ENCODE data around the gene KDM5C. TPM values are rescaled to one million over a fixed set of nuclear protein-coding genes. Genes with fewer than 3 reads are reported as not detected.

The KDM5C gene
- total and polyA plus RNA-seq, 2 of the 8 experiments (the other 6 are each of a cell fraction or from before 2014, with no cell fraction given), result 42.4 to 82.2 TPM

GRCh38 chrX:53249408-53250042, 24.5 kb upstream of the KDM5C start:
- no peak overlapping the region for H2AFZ ChIP-seq (ENCODE audit: low read length)
- H2BK120ac ChIP-seq (replicated peaks; ENCODE audit: low read depth, low read length), result no peak overlapping the region
- peaks cover 0 to 3% (median 0%) of the 10 kb centered on the region in 4 experiments; a peak in 1 of 8 replicates for H3K36me3 ChIP-seq (ENCODE audit: control insufficient read depth in 2 of 4, insufficient read depth in 4 of 4, low read length in 3 of 4)
- no peak overlapping the region for H3K4ac ChIP-seq (replicated peaks; ENCODE audit: insufficient read length, low read depth, low read length)
- no peak overlapping the region for H2BK15ac ChIP-seq (ENCODE audit: low read length)
- H3K9ac ChIP-seq (replicated peaks in 1 of 4; ENCODE audit: extremely low read depth in 1 of 4, low read depth in 3 of 4, low read length in 3 of 4), result no peak overlapping the region
- no peaks in the 10 kb centered on the region for H3K79me2 ChIP-seq (ENCODE audit: control insufficient read depth in 1 of 2, insufficient read depth in 2 of 2, low read length in 2 of 2)
- no peak overlapping the region for H3K14ac ChIP-seq (ENCODE audit: insufficient read length)
- H4K8ac ChIP-seq (ENCODE audit: extremely low read depth, insufficient read depth, low read length), result no peak overlapping the region
- H3K23ac ChIP-seq (ENCODE audit: insufficient read length), result no peak overlapping the region
- no peak overlapping the region for H3K4me3 ChIP-seq (ENCODE audit: extremely low read depth in 1 of 4, insufficient read depth in 2 of 4, low read depth in 3 of 4, low read length in 4 of 4)
- CTCF ChIA-PET (ENCODE audit: partially characterized antibody), result interaction anchor here (1.1 to 2.7 kb wide), 2 partner anchors 10 to 22 kb away, joined by 3 to 8 read pairs; no protein-coding TSS in a partner anchor
- no peak overlapping the region for H3K4me2 ChIP-seq (ENCODE audit: insufficient read depth in 1 of 2, low read depth in 2 of 2, low read length in 2 of 2)
- H2AK5ac ChIP-seq (ENCODE audit: low read depth, low read length), result no peak overlapping the region
- no peak overlapping the region for H3K27ac ChIP-seq (ENCODE audit: low read depth, low read length)
- POLR2A ChIA-PET (ENCODE audit: partially characterized antibody), result no interaction called here
- H3K56ac ChIP-seq (replicated peaks; ENCODE audit: insufficient read length, low read depth, low read length), result no peak overlapping the region
- H4K20me1 ChIP-seq (replicated peaks in 1 of 2; ENCODE audit: control insufficient read depth in 1 of 2, insufficient read depth in 2 of 2, low read length in 2 of 2), result no peaks in the 10 kb centered on the region
- no peak overlapping the region for H2BK5ac ChIP-seq (ENCODE audit: low read depth, low read length)
- H3K18ac ChIP-seq (ENCODE audit: extremely low read depth, low read length), result no peak overlapping the region
- H4K91ac ChIP-seq (replicated peaks; ENCODE audit: insufficient read length, low read length), result no peak overlapping the region
- H2BK12ac ChIP-seq (ENCODE audit: low read depth, low read length), result no peak overlapping the region
- 100% methylated on average over 1 of the region's 1 CpG; no CpG with 5 or more reads in 1 of the 2 experiments for WGBS, 2 experiments (ENCODE audit: extremely low coverage in 1 of 2, insufficient coverage in 1 of 2, insufficient read length in 1 of 2, insufficient replicate concordance in 2 of 2, low coverage in 1 of 2, low lambda C conversion rate in 2 of 2, missing lambda C conversion rate in 1 of 2)
- H3K79me1 ChIP-seq (ENCODE audit: low read depth, low read length), result no peaks in the 10 kb centered on the region
- H2BK20ac ChIP-seq (ENCODE audit: low read length), result no peak overlapping the region
- no peak for DNase-seq (ENCODE audit: low read depth in 1 of 2, low spot score in 2 of 2)
- no peaks in the 10 kb centered on the region; the same call in 1 of the 2 replicates for H3K23me2 ChIP-seq (ENCODE audit: low read depth, low read length)
- no peak overlapping the region for H4K5ac ChIP-seq (ENCODE audit: insufficient read length, low read depth, low read length)
- no peaks in the 10 kb centered on the region for H3K27me3 ChIP-seq (replicated peaks in 1 of 4; ENCODE audit: control insufficient read depth in 3 of 4, extremely low read depth in 1 of 4, insufficient read depth in 3 of 4, low read length in 3 of 4)
- no peaks in the 10 kb centered on the region for H3K4me1 ChIP-seq (replicated peaks in 1 of 4; ENCODE audit: control insufficient read depth in 3 of 4, insufficient read depth in 4 of 4, low read length in 3 of 4)
- FAIRE-seq, result no peak
- no peaks in the 10 kb centered on the region for H3K9me3 ChIP-seq (ENCODE audit: insufficient read depth in 2 of 2, low read depth in 1 of 2, low read length in 1 of 2)
- no peak for TF ChIP-seq EGR1 (IDR thresholded peaks at IDR 0.05; ENCODE audit: borderline replicate concordance, low read depth, low read length)
- no peak for TF ChIP-seq KDM4A (IDR thresholded peaks at IDR 0.05; ENCODE audit: low read depth, low read length, severe bottlenecking)
- no peak for TF ChIP-seq EZH2 (IDR thresholded peaks at IDR 0.05; ENCODE audit: low read depth, low read length, severe bottlenecking)
- TF ChIP-seq BRCA1 (IDR thresholded peaks at IDR 0.05; ENCODE audit: low read depth, low read length), result no peak
- TF ChIP-seq CBX8 (IDR thresholded peaks at IDR 0.05; ENCODE audit: borderline replicate concordance, low read depth, low read length), result no peak
- no peak for TF ChIP-seq TEAD4 (IDR thresholded peaks at IDR 0.05; ENCODE audit: low read depth, low read length)
- TF ChIP-seq SIN3A (conservative IDR thresholded peaks at IDR 0.05 in 1 of 2, IDR thresholded peaks at IDR 0.05 in 1 of 2; ENCODE audit: low read depth in 1 of 2, low read length in 2 of 2), result no peak
- TF ChIP-seq GTF2F1 (IDR thresholded peaks at IDR 0.05; ENCODE audit: borderline replicate concordance, low read depth, low read length), result no peak
- no peak for TF ChIP-seq TAF7 (optimal IDR thresholded peaks at IDR 0.05; ENCODE audit: borderline replicate concordance, low read depth, low read length)
- TF ChIP-seq EP300 (IDR thresholded peaks at IDR 0.05; ENCODE audit: borderline replicate concordance in 1 of 2, low read depth in 2 of 2, low read length in 2 of 2), result no peak
- no peak for TF ChIP-seq PHF8 (conservative IDR thresholded peaks at IDR 0.05; ENCODE audit: low read depth, low read length)
- no peak for TF ChIP-seq SUZ12 (IDR thresholded peaks at IDR 0.05; ENCODE audit: low read length)
- no peak for TF ChIP-seq KDM5A (IDR thresholded peaks at IDR 0.05; ENCODE audit: low read length)

All from H1 (cell line).